MCF 10A (cell line): ENCODE data around the gene CABLES2. TPM values are rescaled to one million over a fixed set of nuclear protein-coding genes. Genes with fewer than 3 reads are reported as not detected.

Experiments used
- BruUV-seq: library from RNA; stranded (reverse); fragments of 400-500 nt; replicated peaks from 2 replicates; lab custom pipeline; 2021; lab: Mats Ljungman, UMichigan
- CTCF ChIA-PET: fragments of 300-600 bp; sonication (Branson Sonifier 250); formaldehyde crosslinking; extraction: SDS; loops from one replicate; lab custom pipeline; 2021; ENCODE audit warnings: antibody characterized with exemption, inconsistent platforms; lab: Yijun Ruan, JAX
- POLR2A ChIA-PET: fragments of 300-600, 350-650 bp; sonication (Branson Sonifier 250); formaldehyde crosslinking; extraction: SDS; loops from one replicate; lab custom pipeline; 2020; ENCODE audit warnings: antibody characterized with exemption, inconsistent platforms; lab: Yijun Ruan, JAX
- DNase-seq: peaks from one replicate; pipeline ENCODE4 v3.0.0-alpha.2; 2018; ENCODE audit not compliant: unreplicated experiment
- H3K27ac Mint-ChIP-seq: one replicate; pipeline ENCODE4 v1.8.0; 2022; ENCODE audit warnings: mild to moderate bottlenecking, low read depth, mixed read lengths; ENCODE audit not compliant: unreplicated experiment
- H3K27me3 Mint-ChIP-seq: one replicate; pipeline ENCODE4 v1.8.0; 2022; ENCODE audit warnings: mixed read lengths; ENCODE audit not compliant: insufficient read depth, unreplicated experiment
- H3K36me3 Mint-ChIP-seq: one replicate; pipeline ENCODE4 v1.8.0; 2022; ENCODE audit warnings: mild to moderate bottlenecking, moderate library complexity, mixed read lengths; ENCODE audit not compliant: insufficient read depth, unreplicated experiment
- H3K4me1 Mint-ChIP-seq: one replicate; pipeline ENCODE4 v1.8.0; 2022; ENCODE audit warnings: mixed read lengths; ENCODE audit not compliant: insufficient read depth, unreplicated experiment
- H3K4me3 Mint-ChIP-seq: one replicate; pipeline ENCODE4 v1.8.0; 2022; ENCODE audit warnings: mild to moderate bottlenecking, moderate library complexity, mixed read lengths; ENCODE audit not compliant: unreplicated experiment
- H3K9me3 Mint-ChIP-seq: one replicate; pipeline ENCODE4 v1.8.0; 2022; ENCODE audit warnings: mixed read lengths; ENCODE audit not compliant: unreplicated experiment
- intact Hi-C: fragments of 100-400 bp; cut with micrococcal nuclease; formaldehyde crosslinking; loops from 2 replicates; pipeline ENCODE4 v1.14.1; 2022
- total RNA-seq: library from RNA; stranded (reverse); gene quantifications from 2 replicates; pipeline ENCODE4 v1.2.3, GENCODE V29; 2022
- TF ChIP-seq, protein P1 (sequence below): fragments of 200-600 bp; IDR thresholded peaks from one replicate; pipeline ENCODE4 v1.8.0; 2022; ENCODE audit warnings: antibody characterized with exemption, mild to moderate bottlenecking; ENCODE audit not compliant: unreplicated experiment

The CABLES2 gene
- total RNA-seq, 1 experiment from 2014 or later, result 1.5 TPM

DNA sequence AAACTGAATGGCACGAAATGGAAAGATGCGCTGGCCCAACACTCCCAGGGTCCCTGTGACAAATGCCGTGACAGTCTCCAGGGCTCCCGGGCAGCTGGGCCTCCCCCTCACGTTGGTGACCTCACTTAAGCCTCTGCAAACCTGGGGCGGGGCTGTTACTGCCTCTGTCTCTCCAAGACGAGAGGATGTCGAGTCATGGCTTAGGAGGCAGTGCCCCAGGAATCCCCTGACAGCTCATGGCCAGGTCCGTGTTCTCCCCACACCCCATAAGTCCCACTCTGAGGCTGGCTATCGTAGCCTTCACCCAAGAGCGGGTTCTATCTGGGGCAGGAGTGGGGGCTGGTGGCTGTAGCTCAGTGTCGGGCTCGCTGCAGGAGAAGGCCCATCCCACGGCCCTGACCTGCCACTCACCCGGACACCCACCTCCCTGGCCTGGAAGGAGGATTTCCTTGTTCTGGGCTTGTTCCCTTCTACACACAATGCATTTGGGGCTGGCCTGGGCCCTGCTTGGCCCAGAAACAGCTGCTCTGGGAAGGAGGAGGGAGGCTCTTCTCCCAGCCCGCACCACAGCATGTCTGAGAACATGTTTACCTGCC, 25.8 kb downstream of the CABLES2 start:
- peaks cover 42% of the 10 kb centered on the region for H3K36me3 Mint-ChIP-seq
- peaks cover 9% of the 10 kb centered on the region for H3K9me3 Mint-ChIP-seq
- BruUV-seq, result no TSS peak
- no peak overlapping the region for H3K27ac Mint-ChIP-seq
- H3K4me1 Mint-ChIP-seq, result peaks cover 19% of the 10 kb centered on the region
- POLR2A ChIA-PET, result interaction anchor here (0.8 to 10.4 kb wide), 3 partner anchors 15 to 76 kb away, joined by 3 to 307 read pairs (median 30); partner anchors contain the start of gene LAMA5
- intact Hi-C loops, result loop anchor here (1.0 kb wide), 1 partner anchor 29 kb away; no protein-coding TSS in a partner anchor
- CTCF ChIA-PET, result interaction anchor here (0.7 to 4.0 kb wide), 8 partner anchors 13 to 92 kb away, joined by 3 to 53 read pairs (median 6); partner anchors contain the start of gene ADRM1
- H3K4me3 Mint-ChIP-seq, result no peak overlapping the region
- TF ChIP-seq, protein P1, sequence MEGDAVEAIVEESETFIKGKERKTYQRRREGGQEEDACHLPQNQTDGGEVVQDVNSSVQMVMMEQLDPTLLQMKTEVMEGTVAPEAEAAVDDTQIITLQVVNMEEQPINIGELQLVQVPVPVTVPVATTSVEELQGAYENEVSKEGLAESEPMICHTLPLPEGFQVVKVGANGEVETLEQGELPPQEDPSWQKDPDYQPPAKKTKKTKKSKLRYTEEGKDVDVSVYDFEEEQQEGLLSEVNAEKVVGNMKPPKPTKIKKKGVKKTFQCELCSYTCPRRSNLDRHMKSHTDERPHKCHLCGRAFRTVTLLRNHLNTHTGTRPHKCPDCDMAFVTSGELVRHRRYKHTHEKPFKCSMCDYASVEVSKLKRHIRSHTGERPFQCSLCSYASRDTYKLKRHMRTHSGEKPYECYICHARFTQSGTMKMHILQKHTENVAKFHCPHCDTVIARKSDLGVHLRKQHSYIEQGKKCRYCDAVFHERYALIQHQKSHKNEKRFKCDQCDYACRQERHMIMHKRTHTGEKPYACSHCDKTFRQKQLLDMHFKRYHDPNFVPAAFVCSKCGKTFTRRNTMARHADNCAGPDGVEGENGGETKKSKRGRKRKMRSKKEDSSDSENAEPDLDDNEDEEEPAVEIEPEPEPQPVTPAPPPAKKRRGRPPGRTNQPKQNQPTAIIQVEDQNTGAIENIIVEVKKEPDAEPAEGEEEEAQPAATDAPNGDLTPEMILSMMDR, result no peak
- DNase-seq, result peak; percentile 45
- H3K27me3 Mint-ChIP-seq, result no peaks in the 10 kb centered on the region

DNA sequence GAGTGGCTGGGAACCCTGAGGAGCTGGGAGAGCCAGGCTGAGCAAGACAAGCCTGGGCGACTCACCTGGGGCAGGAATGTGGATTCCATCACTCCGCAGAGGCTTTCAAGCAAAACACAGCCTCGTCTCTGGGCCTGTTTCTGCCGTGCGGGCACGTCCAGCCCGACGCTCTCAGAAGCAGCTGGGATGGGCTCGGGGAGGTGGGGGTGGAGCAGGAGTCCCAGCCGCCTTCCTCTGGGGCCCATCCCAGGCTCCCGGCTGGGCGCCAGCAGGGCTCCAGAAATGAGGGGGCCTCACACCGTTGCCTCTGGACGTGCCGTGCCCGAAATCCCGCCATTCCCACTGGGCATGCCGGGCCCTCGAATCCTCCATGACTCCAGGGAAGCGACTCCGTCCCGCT, 28.9 kb downstream of the CABLES2 start:
- TF ChIP-seq, protein P1, result no peak
- H3K36me3 Mint-ChIP-seq, result peaks cover 25% of the 10 kb centered on the region
- peak overlapping the region; percentile 12 for H3K4me3 Mint-ChIP-seq
- intact Hi-C loops, result no loop called here
- ChIA-PET POLR2A (interaction anchor here (0.7 to 10.4 kb wide), 18 partner anchors 9 to 417 kb away, joined by 3 to 307 read pairs (median 4); partner anchors contain the start of genes ADRM1, LAMA5 and RPS21), CTCF (interaction anchor here (0.7 to 5.0 kb wide), 7 partner anchors 13 to 501 kb away, joined by 3 to 87 read pairs (median 5); partner anchors contain the start of gene LAMA5)
- no peaks in the 10 kb centered on the region for H3K27me3 Mint-ChIP-seq
- BruUV-seq, result no TSS peak
- peak overlapping the region; percentile 46 for H3K27ac Mint-ChIP-seq
- DNase-seq, result peak; percentile 81
- peaks cover 9% of the 10 kb centered on the region for H3K9me3 Mint-ChIP-seq
- peaks cover 25% of the 10 kb centered on the region for H3K4me1 Mint-ChIP-seq

DNA sequence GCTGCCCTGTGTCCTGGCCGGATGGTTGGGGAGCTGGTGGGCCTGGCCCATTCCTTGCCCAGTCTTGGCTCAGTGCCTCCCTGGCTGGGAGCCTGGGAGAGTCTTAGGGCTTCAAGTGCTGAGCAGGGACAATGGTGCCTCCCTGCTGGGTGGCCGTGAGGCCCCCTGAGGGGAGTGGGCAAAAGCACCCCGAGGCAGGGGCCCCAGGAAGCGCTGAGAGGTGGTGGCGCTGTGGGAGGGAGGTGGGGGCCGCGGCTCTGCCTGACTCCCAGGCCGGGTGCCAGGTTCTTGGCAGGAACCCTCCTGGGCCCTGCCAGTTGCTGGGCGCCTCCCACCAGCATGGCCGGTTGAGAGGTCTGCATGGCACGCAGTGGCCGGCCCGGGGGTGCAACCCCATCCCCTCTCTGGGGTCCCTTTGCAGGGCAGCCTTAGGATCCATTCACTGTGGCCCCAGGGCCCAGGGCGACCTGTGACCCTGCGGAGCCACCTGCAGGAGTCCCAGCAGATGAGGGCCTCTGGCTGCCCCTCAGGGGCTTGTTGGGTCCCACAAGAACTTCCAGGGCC, 29.4 kb downstream of the CABLES2 start:
- Mint-ChIP-seq H3K36me3 (peaks cover 26% of the 10 kb centered on the region), H3K27ac (no peak overlapping the region), H3K4me1 (peaks cover 22% of the 10 kb centered on the region), H3K4me3 (peak overlapping the region; percentile 12), H3K27me3 (no peaks in the 10 kb centered on the region), H3K9me3 (peaks cover 9% of the 10 kb centered on the region)
- ChIA-PET POLR2A (interaction anchor here (0.7 to 10.4 kb wide), 16 partner anchors 9 to 418 kb away, joined by 3 to 307 read pairs (median 6); partner anchors contain the start of genes ADRM1, LAMA5 and RPS21), CTCF (interaction anchor here (1.0 to 5.0 kb wide), 7 partner anchors 12 to 79 kb away, joined by 4 to 87 read pairs (median 5); partner anchors contain the start of gene LAMA5)
- BruUV-seq, result no TSS peak
- intact Hi-C loops, result no loop called here
- DNase-seq, result peak; percentile 48
- TF ChIP-seq, protein P1, result no peak

DNA sequence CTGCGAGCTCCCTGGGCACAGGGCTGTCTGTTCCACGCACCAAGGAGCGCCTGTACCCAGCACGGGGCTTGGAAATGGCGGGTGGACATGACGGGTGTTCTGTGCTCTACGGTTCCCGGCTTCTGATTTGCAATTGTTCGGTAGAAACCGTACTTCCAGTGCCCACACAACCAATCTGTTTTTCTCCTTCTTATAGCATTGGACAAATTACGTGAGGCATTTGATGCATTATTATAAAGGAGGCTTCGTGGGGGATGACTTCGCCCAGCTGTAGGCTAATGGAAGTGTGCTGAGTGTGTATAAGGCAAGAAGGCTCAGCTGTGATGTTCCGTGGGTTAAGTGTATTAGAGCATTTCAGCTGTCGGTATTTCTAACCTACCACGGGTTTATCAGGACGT, 30.0 kb downstream of the CABLES2 start:
- Mint-ChIP-seq H3K27ac (no peak overlapping the region), H3K9me3 (peaks cover 6% of the 10 kb centered on the region), H3K36me3 (peaks cover 22% of the 10 kb centered on the region), H3K27me3 (no peaks in the 10 kb centered on the region), H3K4me3 (peak overlapping the region; percentile 10), H3K4me1 (peaks cover 16% of the 10 kb centered on the region)
- ChIA-PET POLR2A (interaction anchor here (1.2 to 10.4 kb wide), 8 partner anchors 10 to 73 kb away, joined by 5 to 307 read pairs (median 18); partner anchors contain the start of genes LAMA5 and RPS21), CTCF (interaction anchor here (1.0 to 5.0 kb wide), 5 partner anchors 11 to 76 kb away, joined by 4 to 87 read pairs (median 8); partner anchors contain the start of gene LAMA5)
- intact Hi-C loops, result no loop called here
- TF ChIP-seq, protein P1, result no peak
- no peak for DNase-seq
- no TSS peak for BruUV-seq
